HG03280 (cell line): ENCODE results near the gene SOX21.

Experiments
- ATAC-seq: cut with Tn5 transposase; IDR thresholded peaks from one replicate; pipeline ENCODE4 v1.9.1; 2021; ENCODE audit warnings: mild to moderate bottlenecking, moderate library complexity; ENCODE audit not compliant: unreplicated experiment

Gene SOX21

GRCh38 chr13:94709001-94709834 lies 3.1 kb downstream of the SOX21 start:
- ATAC-seq, result no peak

DNA sequence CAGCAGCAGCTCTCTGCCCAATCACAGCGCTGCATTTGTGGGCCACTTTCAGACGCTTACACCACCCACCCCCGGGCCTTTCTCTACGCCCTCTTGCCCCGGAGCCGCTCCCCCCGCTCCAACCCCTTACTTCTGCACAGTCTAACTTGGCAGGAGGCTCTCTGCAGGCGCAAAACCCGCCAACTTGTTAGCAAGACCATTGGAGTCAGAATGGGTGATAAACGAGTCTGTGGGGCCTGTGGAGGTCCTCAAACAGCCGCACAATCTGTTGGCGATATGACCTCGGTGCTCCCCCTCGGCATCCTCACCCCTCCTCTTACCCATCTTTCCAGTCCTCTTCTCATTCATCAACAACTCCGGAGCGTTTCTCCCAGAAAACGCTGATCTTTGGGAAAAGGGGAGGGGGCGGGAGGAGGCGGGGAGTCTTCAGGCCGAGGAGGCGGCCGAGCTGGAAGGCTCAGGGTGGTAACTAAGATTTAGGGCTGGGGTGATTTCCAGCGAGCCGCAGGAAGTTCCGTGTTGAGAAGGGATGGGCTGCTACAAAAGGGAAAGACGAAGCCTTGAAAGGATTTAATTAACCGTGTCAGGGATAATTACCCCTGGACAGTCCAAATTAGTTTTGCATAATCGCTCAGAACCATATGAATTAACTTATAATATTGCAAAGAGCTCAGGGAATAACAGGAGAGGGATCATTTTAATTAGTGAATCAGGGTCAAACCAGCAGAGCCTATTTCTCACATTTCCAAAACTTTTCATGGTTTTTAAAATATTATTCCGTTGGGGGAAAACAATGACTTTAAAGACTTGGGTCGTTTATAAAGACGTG lies 4.1 kb downstream of the SOX21 start:
- ATAC-seq, result no peak

GRCh38 chr13:94707400-94708021 lies 4.8 kb downstream of the SOX21 start:
- no peak for ATAC-seq

- ATAC-seq, result no peak
These were observed 5.4 kb downstream of the SOX21 start for GRCh38 chr13:94706843-94707399.

DNA sequence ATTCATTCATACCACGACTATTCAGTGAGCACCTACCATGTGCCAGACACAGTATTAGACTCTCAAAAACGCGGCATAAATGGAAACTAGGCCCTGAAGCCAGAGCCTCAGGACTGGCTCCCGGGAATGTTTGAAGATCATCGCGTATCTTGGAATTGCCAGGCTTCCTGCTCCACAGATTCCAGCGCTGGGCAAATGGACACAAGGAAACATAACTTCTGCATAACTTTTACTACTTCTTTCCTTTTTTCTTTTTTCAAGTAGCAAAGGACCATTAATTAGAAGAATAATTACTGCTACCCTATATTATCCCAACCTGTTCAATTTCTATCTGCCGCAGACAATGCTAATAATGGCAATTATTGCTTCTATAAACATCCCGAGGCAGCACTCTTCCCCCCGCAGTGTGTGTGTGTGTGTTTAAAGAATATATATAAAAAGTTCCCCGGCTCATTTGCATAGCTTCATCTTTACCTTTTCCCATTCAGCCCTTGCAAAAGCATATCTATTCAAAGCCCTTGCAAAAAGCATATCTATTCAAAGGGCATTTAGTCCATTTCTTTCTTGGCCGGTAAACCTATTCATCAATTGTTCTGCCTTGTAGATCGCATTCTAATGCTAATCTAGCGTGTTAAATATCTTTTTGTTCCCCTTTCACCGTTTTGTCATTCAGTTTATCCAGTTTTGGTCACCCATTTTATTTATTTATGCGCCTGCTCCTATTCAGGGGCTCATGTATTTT lies 6.1 kb downstream of the SOX21 start:
- ATAC-seq, result no peak

GRCh38 chr13:94705081-94706030 lies 7.0 kb downstream of the SOX21 start:
- ATAC-seq, result no peak

- ATAC-seq, result no peak
These were observed 7.8 kb downstream of the SOX21 start for GRCh38 chr13:94704377-94705080.

DNA sequence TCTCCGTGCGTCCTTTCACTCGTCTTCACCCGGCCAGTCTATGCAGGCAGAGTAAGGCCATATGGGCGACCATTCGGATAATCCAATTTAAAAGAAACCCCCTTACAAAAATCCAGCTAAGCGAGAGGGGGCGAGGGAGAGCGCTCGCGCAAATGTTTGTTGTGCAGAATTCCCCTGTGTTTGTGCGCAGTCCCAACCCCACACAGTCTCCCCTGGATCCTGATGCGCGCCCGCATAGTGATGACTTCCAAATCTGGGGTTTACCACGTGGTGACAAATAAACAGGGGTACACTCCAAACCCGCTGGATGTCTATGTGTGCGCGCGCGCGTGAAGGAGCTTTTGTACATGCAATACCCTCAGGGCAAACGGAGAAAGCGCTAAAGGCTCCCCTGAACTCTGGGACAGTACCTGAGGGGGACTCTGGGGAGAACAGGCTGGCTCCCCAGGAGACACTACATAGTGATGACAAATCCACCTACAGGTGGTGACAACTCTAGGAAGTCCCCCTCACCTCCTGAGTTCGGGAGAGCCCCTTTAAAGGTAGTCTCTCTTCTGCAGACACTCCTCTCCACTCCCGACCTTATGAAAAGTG lies 8.5 kb downstream of the SOX21 start:
- ATAC-seq, result no peak

DNA sequence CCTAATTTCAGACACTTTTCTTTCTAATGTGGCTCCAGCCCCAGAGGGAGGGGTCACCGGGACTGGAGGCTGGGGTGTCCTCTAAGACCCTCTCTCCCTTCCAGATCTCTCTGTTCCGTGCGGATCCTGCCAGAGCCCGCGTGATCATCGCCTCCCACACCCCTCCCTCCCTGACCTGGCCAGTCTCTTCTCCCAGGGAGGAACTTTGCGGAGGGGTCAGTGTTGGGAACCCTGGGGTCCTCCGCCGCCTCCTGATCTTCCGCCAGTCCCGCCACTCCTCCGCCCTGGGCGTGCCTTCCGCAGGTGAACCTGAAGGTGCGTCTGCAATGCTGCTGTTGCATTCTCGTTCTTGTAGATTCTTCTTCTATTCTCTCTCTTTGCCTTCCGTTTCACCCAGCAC lies 9.1 kb downstream of the SOX21 start:
- ATAC-seq, result no peak

- no peak for ATAC-seq
These were observed 9.9 kb downstream of the SOX21 start for GRCh38 chr13:94702181-94703041.

- no peak for ATAC-seq
These were observed 10.8 kb downstream of the SOX21 start for GRCh38 chr13:94701313-94702180.

GRCh38 chr13:94700536-94700935 lies 11.8 kb downstream of the SOX21 start:
- no peak for ATAC-seq

DNA sequence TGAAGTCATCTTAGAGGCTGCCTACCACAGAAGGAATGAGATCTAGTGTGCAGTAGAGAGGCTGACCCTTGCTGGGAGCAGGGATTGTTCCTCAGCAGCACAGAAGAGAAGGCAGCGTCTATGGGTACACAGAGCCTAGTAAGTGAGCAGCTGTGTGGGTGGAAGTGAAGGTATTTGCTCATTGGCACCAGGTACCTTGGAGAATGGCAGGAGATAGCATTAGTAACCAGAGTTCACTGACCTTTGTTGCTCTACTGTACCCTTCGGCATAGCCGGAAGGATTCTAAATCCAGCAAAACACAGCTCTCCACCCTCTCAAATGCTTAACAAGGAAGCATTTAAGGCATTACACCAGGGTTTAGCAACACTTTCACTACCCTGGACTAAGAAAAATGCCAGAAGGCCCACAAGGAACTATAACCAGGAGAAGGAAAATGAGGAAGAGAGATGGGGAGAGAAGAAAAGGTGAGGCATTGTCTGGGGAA lies 12.3 kb downstream of the SOX21 start:
- ATAC-seq, result no peak

- ATAC-seq, result no peak
These were observed 16.2 kb downstream of the SOX21 start for GRCh38 chr13:94696171-94696570.

- ATAC-seq, result no peak
These were observed 20.3 kb downstream of the SOX21 start for GRCh38 chr13:94692030-94692429.

- no peak for ATAC-seq
These were observed 28.9 kb downstream of the SOX21 start for GRCh38 chr13:94683409-94683808.
